K562 (cell line): Measurements from ENCODE around the gene ARID3A. TPM values are rescaled to one million over a fixed set of nuclear protein-coding genes. Genes with fewer than 3 reads are reported as not detected.
A peak's percentile ranks its signal among the peaks of the same experiment; 100 is the strongest.

Experiments
- CBFA2T3 ChIP-seq: fragments of 450-650 bp; IDR thresholded peaks from 2 replicates; pipeline ENCODE4 v1.6.1; 2017
- CBX1 ChIP-seq: sonication (generic); IDR thresholded peaks from 2 replicates; pipeline ENCODE4 v1.6.1; 2016; ENCODE audit warnings: antibody characterized with exemption, low read depth, mild to moderate bottlenecking
- CBX8 ChIP-seq: fragments of 200-600 bp; sonication (generic); IDR thresholded peaks from 2 replicates; pipeline ENCODE4 v1.6.1; 2012; ENCODE audit warnings: borderline replicate concordance, mixed run types, low read depth, mild to moderate bottlenecking, moderate library complexity, mixed read lengths, low read length, control low read depth, inconsistent platforms; ENCODE audit not compliant: poor library complexity, severe bottlenecking; ENCODE audit errors: extremely low read depth
- CHD7 ChIP-seq: fragments of 200-600 bp; sonication (generic); IDR thresholded peaks from one replicate; pipeline ENCODE4 v1.6.1; 2012; ENCODE audit warnings: mild to moderate bottlenecking, low read depth, low read length, inconsistent platforms
- CSDE1 ChIP-seq, 2 experiments: fragments of 450-650 bp; IDR thresholded peaks; 2 replicates each; pipeline ENCODE4 v1.6.1; 2016; ENCODE audit warnings: mild to moderate bottlenecking in 1 of 2
- DNMT1 ChIP-seq: fragments of 450-650 bp; IDR thresholded peaks from 2 replicates; pipeline ENCODE4 v1.6.1; 2016; ENCODE audit warnings: antibody characterized with exemption, mild to moderate bottlenecking
- FOXA3 ChIP-seq, 2 experiments: fragments of 450-650 bp in 1 of 2; sonication (generic) in 1 of 2; formaldehyde crosslinking; IDR thresholded peaks in 1 of 2; conservative IDR thresholded peaks in 1 of 2; 2 replicates each; pipeline versions ENCODE4 v1.4.0 to v1.8.0; 2020 to 2022; ENCODE audit warnings: mild to moderate bottlenecking in 2 of 2, missing genetic modification reagents in 1 of 2
- SMC3 ChIP-seq: conservative IDR thresholded peaks from 2 replicates; pipeline ENCODE4 v1.6.1; 2011; ENCODE audit warnings: low read depth, low read length, improper control_type of control experiment; ENCODE audit not compliant: insufficient read depth
- ZBTB11 ChIP-seq, 3 experiments: fragments of 200-800 bp in 1 of 3; fragments of 250-450 bp in 1 of 3; fragments of 450-650 bp in 1 of 3; sonication (Bioruptor Pico) in 1 of 3; sonication (Bioruptor generic) in 1 of 3; formaldehyde crosslinking in 1 of 3; IDR thresholded peaks; 2 replicates each; pipeline versions ENCODE4 v1.6.1 to v1.8.0; 2016 to 2022; ENCODE audit warnings: mild to moderate bottlenecking in 2 of 3, missing genetic modification characterization in 2 of 3, missing compliant biosample characterization in 1 of 3, moderate library complexity in 1 of 3
- ZC3H11A ChIP-seq: IDR thresholded peaks from 2 replicates; pipeline ENCODE4 v1.6.1; 2012; ENCODE audit warnings: low read depth, low read length, improper control_type of control experiment
- ZNF133 ChIP-seq: fragments of 250-450 bp; sonication (Bioruptor Pico); IDR thresholded peaks from 2 replicates; pipeline ENCODE4 v1.4.0; 2020; ENCODE audit warnings: mild to moderate bottlenecking
- ZNF79 ChIP-seq: fragments of 250-450 bp; sonication (Bioruptor Pico); IDR thresholded peaks from 2 replicates; pipeline ENCODE4 v1.4.0; 2020; ENCODE audit warnings: low read depth, mild to moderate bottlenecking, moderate library complexity
- ZSCAN29 ChIP-seq: fragments of 450-650 bp; IDR thresholded peaks from 2 replicates; pipeline ENCODE4 v1.6.1; 2017
- polyA plus RNA-seq, 8 experiments: library from polyadenylated mRNA; depleted of rRNA in 4 of 8; stranded (reverse) in 5 of 8; unstranded in 3 of 8; fragments of >200 nt; fragmentation: Nextera tagmentation in 2 of 8; fragmentation: Illumina TruSeq in 1 of 8; extraction: Ambion mirVana in 2 of 8; extraction: Trizol in 1 of 8; gene quantifications; 2 replicates each; pipeline versions ENCODE4 v1.2.1 to v1.2.3, GENCODE V29; 2011 to 2014; ENCODE audit warnings: inconsistent platforms in 1 of 8, missing spikeins in 1 of 8
- total RNA-seq, 7 experiments: library from RNA; depleted of rRNA in 6 of 7; stranded (reverse); fragments of >200 nt in 6 of 7; fragmentation: Illumina TruSeq in 2 of 7; extraction: Trizol in 2 of 7; gene quantifications; 2 replicates each; pipeline versions ENCODE4 v1.2.1 to v1.2.3, GENCODE V29; 2011 to 2021; ENCODE audit warnings: low replicate concordance in 1 of 7

Gene ARID3A
- total and polyA plus RNA-seq, 9 of the 15 experiments (the other 6 are each of a cell fraction or from before 2014, with no cell fraction given), result 1.4 to 118 (median 31.2) TPM

- no peak for TF ChIP-seq CHD7
- no peak for TF ChIP-seq SMC3
- no peak for TF ChIP-seq ZC3H11A
- TF ChIP-seq DNMT1, result no peak
- TF ChIP-seq CBFA2T3, result peak; percentile 94
- no peak for TF ChIP-seq ZSCAN29
- TF ChIP-seq ZBTB11 (CRISPR knock-in tag; IDR thresholded peaks at IDR 0.05), result peak in 1 of 3 experiments; percentile 60; a peak in 1 of 6 replicates
- TF ChIP-seq CSDE1 (IDR thresholded peaks at IDR 0.05), result no peak
- TF ChIP-seq ZNF133, result no peak
- no peak for TF ChIP-seq CBX8
- peak; percentile 84 for TF ChIP-seq CBX1
- TF ChIP-seq ZNF79 (CRISPR knock-in tag), result no peak
- TF ChIP-seq FOXA3 (CRISPR knock-in tag; conservative IDR thresholded peaks at IDR 0.05 in 1 of 2, IDR thresholded peaks at IDR 0.05 in 1 of 2), result peak in 1 of 2 experiments; percentile 67; a peak in 1 of 4 replicates
Observed at GRCh38 chr19:907183-907853, 18.5 kb upstream of the ARID3A start (continued).
